ENCODE data around the gene OR51E2.

The OR51E2 gene

DNA sequence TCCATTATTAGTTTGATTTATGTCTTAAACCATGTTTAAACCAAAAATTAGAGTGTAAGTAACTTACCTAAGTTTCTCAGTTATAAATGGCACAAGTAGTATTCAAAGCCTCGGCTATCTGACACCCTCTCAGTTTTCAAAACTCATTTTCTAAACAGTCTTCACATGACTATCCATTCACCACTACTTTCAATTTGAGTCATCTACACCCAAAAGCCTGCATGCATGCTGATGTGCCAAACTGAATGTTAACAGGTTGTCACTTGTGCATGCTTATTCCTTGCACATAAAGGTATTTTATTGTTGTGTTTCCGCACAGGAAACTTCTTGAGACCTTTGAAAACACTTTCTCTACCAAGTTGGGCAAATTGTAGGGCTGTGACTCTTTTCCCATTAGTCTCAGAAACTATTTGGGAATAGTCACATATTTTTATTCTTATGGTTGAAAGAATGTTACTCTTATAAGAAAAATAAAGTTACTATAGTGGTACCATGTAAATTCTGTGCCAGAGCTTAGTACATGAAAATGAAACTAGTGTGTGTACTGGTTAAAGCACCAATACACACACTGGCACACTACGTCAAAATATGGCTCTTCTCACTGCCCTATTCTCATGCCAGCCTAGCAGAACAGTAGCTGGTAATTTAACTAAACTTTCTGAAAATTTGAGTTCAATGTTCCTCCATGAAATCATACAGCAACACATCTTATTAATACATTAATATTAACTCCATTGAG lies 2.2 kb upstream of the OR51E2 start:
- no peaks in the 10 kb centered on the region for H3K9me3 ChIP-seq (ENCODE audit: control insufficient read depth, low read length)
- H3K27me3 ChIP-seq (replicated peaks; ENCODE audit: control insufficient read depth, insufficient read depth, low read length, poor library complexity, severe bottlenecking) = no peaks in the 10 kb centered on the region
- H3K36me3 ChIP-seq (ENCODE audit: control insufficient read depth, insufficient read depth, low read length) = no peaks in the 10 kb centered on the region
- H3K27ac ChIP-seq (ENCODE audit: insufficient read depth, low read length, poor library complexity, severe bottlenecking) = no peak overlapping the region
- no peak for DNase-seq
- no peak overlapping the region for H3K4me3 ChIP-seq (ENCODE audit: insufficient read depth, low read depth, low read length, poor library complexity, severe bottlenecking)
- H3K4me1 ChIP-seq (ENCODE audit: control insufficient read depth, insufficient read depth, low read length, poor library complexity, severe bottlenecking) = no peaks in the 10 kb centered on the region

DNA sequence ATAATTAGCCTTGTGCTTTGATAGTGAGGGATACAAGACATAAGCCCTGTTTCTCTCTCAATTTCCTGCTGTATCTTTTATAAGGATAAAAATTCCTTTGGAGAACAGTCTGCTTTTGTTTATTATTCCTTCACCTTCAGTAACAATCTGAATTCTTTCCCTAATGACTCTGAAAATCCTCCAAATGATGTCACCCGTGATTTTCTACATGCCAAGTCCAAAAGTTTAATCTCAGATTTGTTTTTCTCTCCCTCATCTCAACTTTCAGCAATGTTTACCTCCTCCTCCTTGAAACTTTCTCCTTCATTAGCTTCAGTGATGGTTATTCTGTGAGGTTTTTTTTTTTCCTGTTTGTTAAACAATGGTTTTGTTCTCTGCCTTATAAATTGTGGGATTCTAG lies 2.2 kb downstream of the OR51E2 start:
- Histone ChIP-seq H3K27me3 (replicated peaks; ENCODE audit: control insufficient read depth, insufficient read depth, low read length, poor library complexity, severe bottlenecking) (no peaks in the 10 kb centered on the region), H3K4me1 (ENCODE audit: control insufficient read depth, insufficient read depth, low read length, poor library complexity, severe bottlenecking) (no peaks in the 10 kb centered on the region), H3K27ac (ENCODE audit: insufficient read depth, low read length, poor library complexity, severe bottlenecking) (no peak overlapping the region), H3K4me3 (ENCODE audit: insufficient read depth, low read depth, low read length, poor library complexity, severe bottlenecking) (no peak overlapping the region), H3K36me3 (ENCODE audit: control insufficient read depth, insufficient read depth, low read length) (no peaks in the 10 kb centered on the region), H3K9me3 (ENCODE audit: control insufficient read depth, low read length) (no peaks in the 10 kb centered on the region)
- no peak for DNase-seq

DNA sequence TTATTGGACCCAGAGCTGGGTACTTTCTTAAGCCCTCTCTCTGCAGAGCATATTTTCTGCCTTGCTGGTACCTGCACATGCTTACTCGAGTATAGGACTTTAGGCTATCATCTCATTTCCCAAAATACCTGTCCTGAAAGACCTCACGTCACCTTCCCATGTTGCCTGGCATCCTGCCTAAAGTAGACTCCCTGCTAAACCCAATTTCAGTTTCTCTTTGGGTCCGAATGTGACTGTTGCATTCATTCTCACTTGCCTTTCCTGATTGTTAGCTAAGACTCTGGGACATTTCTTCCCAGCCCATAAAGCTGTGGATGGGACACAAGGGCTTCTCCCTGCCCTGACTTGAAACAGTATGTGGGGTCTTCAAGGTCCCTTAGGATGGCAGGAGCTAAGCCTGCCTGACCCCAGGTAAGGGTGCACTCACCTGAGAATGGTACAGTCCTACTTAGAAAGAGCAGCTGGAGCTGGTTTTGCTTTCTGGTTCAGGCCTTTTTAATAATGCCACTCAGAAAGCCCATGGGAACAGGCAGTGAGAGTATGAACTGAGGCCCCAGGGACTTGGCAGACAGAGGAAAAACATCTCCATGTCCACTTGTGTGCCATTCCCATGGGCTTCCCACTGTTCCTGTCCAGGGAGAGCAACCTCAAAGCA lies 12.9 kb downstream of the OR51E2 start:
- no peaks in the 10 kb centered on the region for H3K9me3 ChIP-seq (ENCODE audit: control insufficient read depth, low read length)
- no peak overlapping the region for H3K4me3 ChIP-seq (ENCODE audit: insufficient read depth, low read depth, low read length, poor library complexity, severe bottlenecking)
- no peaks in the 10 kb centered on the region for H3K27me3 ChIP-seq (replicated peaks; ENCODE audit: control insufficient read depth, insufficient read depth, low read length, poor library complexity, severe bottlenecking)
- no peaks in the 10 kb centered on the region for H3K36me3 ChIP-seq (ENCODE audit: control insufficient read depth, insufficient read depth, low read length)
- no peak for DNase-seq
- H3K27ac ChIP-seq (ENCODE audit: insufficient read depth, low read length, poor library complexity, severe bottlenecking) = no peak overlapping the region
- no peaks in the 10 kb centered on the region for H3K4me1 ChIP-seq (ENCODE audit: control insufficient read depth, insufficient read depth, low read length, poor library complexity, severe bottlenecking)

DNA sequence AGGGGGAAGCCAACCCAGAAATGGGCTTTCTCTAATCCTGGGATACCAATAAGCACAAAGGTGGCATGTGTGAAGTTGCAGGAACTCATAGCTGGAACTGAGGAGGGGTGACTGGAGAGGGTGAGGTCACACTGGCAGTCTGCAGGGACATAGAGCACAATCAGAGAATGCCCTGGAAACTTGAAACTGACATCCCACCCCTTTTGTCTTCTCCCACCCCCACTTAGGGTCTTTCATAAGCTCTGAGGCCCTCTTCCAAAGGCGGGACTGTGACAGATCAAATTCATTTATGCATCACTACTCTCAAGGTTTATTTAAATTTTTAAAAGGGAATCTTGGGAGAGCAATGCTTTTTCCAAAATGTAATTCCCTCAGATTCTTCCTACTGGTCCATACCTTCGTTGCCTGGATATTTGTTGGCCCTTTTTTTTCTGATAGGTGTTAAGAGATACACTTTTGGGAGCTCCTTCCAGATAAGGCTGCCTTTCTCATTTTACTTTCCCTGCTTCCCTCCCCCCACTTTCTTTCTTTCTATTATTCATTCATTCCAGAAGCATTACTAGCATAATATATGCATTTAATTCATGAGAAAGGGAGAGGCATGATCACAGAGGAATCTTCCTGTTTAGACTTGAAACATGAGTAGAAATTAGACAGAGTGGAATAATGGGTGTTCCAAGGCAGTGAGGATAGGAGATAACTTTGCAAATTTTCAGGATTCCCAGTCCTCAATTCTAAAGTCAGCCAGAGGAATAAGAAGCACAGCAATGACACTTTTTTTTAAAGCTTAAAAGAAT lies 14.8 kb downstream of the OR51E2 start:
- H3K27me3 ChIP-seq (replicated peaks; ENCODE audit: control insufficient read depth, insufficient read depth, low read length, poor library complexity, severe bottlenecking) = no peaks in the 10 kb centered on the region
- H3K36me3 ChIP-seq (ENCODE audit: control insufficient read depth, insufficient read depth, low read length) = no peaks in the 10 kb centered on the region
- DNase-seq = no peak
- H3K9me3 ChIP-seq (ENCODE audit: control insufficient read depth, low read length) = no peaks in the 10 kb centered on the region
- no peak overlapping the region for H3K4me3 ChIP-seq (ENCODE audit: insufficient read depth, low read depth, low read length, poor library complexity, severe bottlenecking)
- H3K27ac ChIP-seq (ENCODE audit: insufficient read depth, low read length, poor library complexity, severe bottlenecking) = no peak overlapping the region
- H3K4me1 ChIP-seq (ENCODE audit: control insufficient read depth, insufficient read depth, low read length, poor library complexity, severe bottlenecking) = no peaks in the 10 kb centered on the region

DNA sequence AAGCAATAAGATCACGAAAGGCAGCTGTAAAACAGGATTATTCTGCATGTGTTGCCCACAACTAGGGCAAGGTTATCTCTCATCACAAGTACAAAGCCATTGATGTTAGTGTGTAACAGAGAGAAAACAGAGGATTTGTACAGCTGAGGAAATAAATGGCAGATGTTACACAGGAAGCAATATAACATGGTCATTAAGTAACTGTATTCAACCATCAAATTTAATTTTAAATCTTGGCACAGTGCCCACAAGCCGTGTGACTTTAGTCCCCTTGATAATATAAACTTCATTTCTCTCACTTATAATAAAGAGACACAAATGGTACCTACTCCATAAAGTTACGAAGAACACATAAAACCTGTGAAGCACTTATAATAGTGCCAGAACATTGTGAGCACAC lies 17.3 kb downstream of the OR51E2 start:
- DNase-seq = no peak
- Histone ChIP-seq H3K36me3 (ENCODE audit: control insufficient read depth, insufficient read depth, low read length) (no peaks in the 10 kb centered on the region), H3K4me3 (ENCODE audit: insufficient read depth, low read depth, low read length, poor library complexity, severe bottlenecking) (no peak overlapping the region), H3K4me1 (ENCODE audit: control insufficient read depth, insufficient read depth, low read length, poor library complexity, severe bottlenecking) (no peaks in the 10 kb centered on the region), H3K9me3 (ENCODE audit: control insufficient read depth, low read length) (no peaks in the 10 kb centered on the region), H3K27me3 (replicated peaks; ENCODE audit: control insufficient read depth, insufficient read depth, low read length, poor library complexity, severe bottlenecking) (no peaks in the 10 kb centered on the region), H3K27ac (ENCODE audit: insufficient read depth, low read length, poor library complexity, severe bottlenecking) (no peak overlapping the region)

DNA sequence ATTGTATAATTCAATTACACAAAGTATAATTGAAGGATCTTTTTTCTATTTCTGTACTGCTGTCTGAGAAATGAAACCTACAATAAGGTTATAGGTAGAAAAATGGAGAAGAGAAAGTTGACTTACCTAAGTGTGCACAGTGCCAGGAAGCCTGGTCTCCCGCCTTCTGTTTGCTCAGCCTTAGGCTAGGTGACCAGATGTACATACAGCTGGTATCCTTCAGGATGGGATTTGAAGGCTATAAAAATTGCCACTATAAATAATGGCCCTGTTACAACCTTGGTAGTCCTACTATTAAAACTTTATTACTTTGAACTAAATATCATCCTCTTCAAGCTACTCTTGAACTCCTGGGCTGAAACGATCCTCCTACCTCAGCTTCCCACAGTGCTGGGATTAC lies 19.7 kb downstream of the OR51E2 start:
- Histone ChIP-seq H3K4me3 (ENCODE audit: insufficient read depth, low read depth, low read length, poor library complexity, severe bottlenecking) (no peak overlapping the region), H3K9me3 (ENCODE audit: control insufficient read depth, low read length) (no peaks in the 10 kb centered on the region), H3K4me1 (ENCODE audit: control insufficient read depth, insufficient read depth, low read length, poor library complexity, severe bottlenecking) (no peaks in the 10 kb centered on the region), H3K27me3 (replicated peaks; ENCODE audit: control insufficient read depth, insufficient read depth, low read length, poor library complexity, severe bottlenecking) (no peaks in the 10 kb centered on the region), H3K36me3 (ENCODE audit: control insufficient read depth, insufficient read depth, low read length) (no peaks in the 10 kb centered on the region), H3K27ac (ENCODE audit: insufficient read depth, low read length, poor library complexity, severe bottlenecking) (no peak overlapping the region)
- no peak for DNase-seq

DNA sequence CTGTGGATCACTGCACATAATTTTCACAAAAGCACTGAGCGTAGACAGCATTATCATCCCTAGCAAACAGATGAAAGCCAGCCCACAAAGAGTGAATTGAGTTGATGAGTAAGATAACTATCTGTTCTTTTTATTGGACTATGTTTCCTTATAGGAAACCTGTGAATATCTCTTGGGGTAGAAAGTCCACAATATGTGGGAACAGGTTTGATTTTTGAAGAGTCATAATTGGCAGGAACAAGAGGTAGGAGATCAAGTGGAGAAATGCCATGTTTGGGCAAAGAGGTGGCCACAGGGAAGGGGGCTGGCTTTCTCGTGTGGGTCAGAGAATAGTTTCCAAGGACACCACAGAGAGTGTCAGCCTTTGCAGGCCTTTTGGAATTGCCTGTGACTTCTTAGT lies 23.9 kb downstream of the OR51E2 start:
- Histone ChIP-seq H3K4me3 (ENCODE audit: insufficient read depth, low read depth, low read length, poor library complexity, severe bottlenecking) (no peak overlapping the region), H3K36me3 (ENCODE audit: control insufficient read depth, insufficient read depth, low read length) (no peaks in the 10 kb centered on the region), H3K4me1 (ENCODE audit: control insufficient read depth, insufficient read depth, low read length, poor library complexity, severe bottlenecking) (no peaks in the 10 kb centered on the region), H3K27ac (ENCODE audit: insufficient read depth, low read length, poor library complexity, severe bottlenecking) (no peak overlapping the region), H3K27me3 (replicated peaks; ENCODE audit: control insufficient read depth, insufficient read depth, low read length, poor library complexity, severe bottlenecking) (no peaks in the 10 kb centered on the region), H3K9me3 (ENCODE audit: control insufficient read depth, low read length) (no peaks in the 10 kb centered on the region)
- no peak for DNase-seq

DNA sequence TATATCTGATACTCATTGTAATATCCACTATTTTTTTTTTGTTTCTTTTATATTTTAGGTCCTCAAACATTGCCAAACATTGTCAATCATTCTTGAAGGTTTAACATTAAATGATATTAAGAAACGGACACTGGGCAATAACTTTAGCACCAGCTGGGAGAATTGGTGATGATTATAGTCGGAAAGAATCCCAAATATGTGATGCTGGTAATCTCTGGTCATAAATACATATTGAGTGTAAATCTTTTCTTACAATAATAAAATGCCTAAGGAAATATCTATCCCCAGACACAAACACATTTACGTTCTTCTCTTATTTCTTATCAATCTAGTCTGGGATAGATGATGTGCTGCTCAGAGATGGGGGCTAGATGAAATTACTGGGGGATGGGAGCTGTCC lies 25.2 kb downstream of the OR51E2 start:
- Histone ChIP-seq H3K4me3 (ENCODE audit: insufficient read depth, low read depth, low read length, poor library complexity, severe bottlenecking) (no peak overlapping the region), H3K27ac (ENCODE audit: insufficient read depth, low read length, poor library complexity, severe bottlenecking) (no peak overlapping the region), H3K9me3 (ENCODE audit: control insufficient read depth, low read length) (no peaks in the 10 kb centered on the region), H3K4me1 (ENCODE audit: control insufficient read depth, insufficient read depth, low read length, poor library complexity, severe bottlenecking) (no peaks in the 10 kb centered on the region), H3K27me3 (replicated peaks; ENCODE audit: control insufficient read depth, insufficient read depth, low read length, poor library complexity, severe bottlenecking) (no peaks in the 10 kb centered on the region), H3K36me3 (ENCODE audit: control insufficient read depth, insufficient read depth, low read length) (no peaks in the 10 kb centered on the region)
- no peak for DNase-seq

DNA sequence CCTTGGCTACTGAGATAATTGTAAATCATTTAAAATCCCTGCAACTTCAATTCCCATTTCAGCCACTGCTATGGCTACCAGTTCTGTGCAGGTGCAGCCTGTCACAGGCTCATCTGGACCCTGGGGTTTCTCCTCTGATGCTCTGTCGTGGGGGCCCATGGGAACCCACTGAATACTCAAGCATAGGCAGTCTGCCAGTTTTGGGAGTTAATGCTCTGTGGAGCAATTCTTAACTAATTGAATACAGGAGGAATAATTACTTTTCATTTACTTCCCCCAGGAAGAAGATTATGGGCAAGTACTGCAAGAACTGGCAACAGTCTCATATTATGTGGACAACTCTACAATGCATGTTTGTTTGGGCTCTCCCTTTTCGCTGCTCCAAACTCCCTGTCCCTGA lies 25.9 kb downstream of the OR51E2 start:
- DNase-seq = no peak
- no peak overlapping the region for H3K4me3 ChIP-seq (ENCODE audit: insufficient read depth, low read depth, low read length, poor library complexity, severe bottlenecking)
- no peaks in the 10 kb centered on the region for H3K9me3 ChIP-seq (ENCODE audit: control insufficient read depth, low read length)
- no peak overlapping the region for H3K27ac ChIP-seq (ENCODE audit: insufficient read depth, low read length, poor library complexity, severe bottlenecking)
- no peaks in the 10 kb centered on the region for H3K27me3 ChIP-seq (replicated peaks; ENCODE audit: control insufficient read depth, insufficient read depth, low read length, poor library complexity, severe bottlenecking)
- no peaks in the 10 kb centered on the region for H3K4me1 ChIP-seq (ENCODE audit: control insufficient read depth, insufficient read depth, low read length, poor library complexity, severe bottlenecking)
- no peaks in the 10 kb centered on the region for H3K36me3 ChIP-seq (ENCODE audit: control insufficient read depth, insufficient read depth, low read length)

DNA sequence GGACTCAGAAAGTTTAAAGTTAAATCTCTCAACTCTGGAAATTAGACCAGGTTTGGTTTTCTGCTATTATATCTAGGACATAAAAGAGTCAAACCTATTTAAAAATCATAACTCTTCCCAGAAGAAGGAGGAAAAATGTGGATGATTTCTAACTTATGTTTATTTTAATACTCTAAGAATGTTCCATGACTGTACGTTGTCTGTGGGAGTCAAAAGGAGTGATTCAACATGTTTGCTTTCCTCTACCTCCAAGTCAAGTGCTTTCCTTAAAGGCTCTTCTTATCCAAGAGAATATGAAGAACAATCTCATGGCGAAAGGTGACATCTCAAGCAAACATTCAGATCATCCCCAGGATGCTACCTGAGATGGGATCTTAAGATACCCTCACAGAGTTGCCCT lies 32.2 kb downstream of the OR51E2 start:
- no peaks in the 10 kb centered on the region for H3K27me3 ChIP-seq (replicated peaks; ENCODE audit: control insufficient read depth, insufficient read depth, low read length, poor library complexity, severe bottlenecking)
- H3K4me3 ChIP-seq (ENCODE audit: insufficient read depth, low read depth, low read length, poor library complexity, severe bottlenecking) = no peak overlapping the region
- H3K27ac ChIP-seq (ENCODE audit: insufficient read depth, low read length, poor library complexity, severe bottlenecking) = no peak overlapping the region
- no peaks in the 10 kb centered on the region for H3K9me3 ChIP-seq (ENCODE audit: control insufficient read depth, low read length)
- no peaks in the 10 kb centered on the region for H3K36me3 ChIP-seq (ENCODE audit: control insufficient read depth, insufficient read depth, low read length)
- no peak for DNase-seq
- no peaks in the 10 kb centered on the region for H3K4me1 ChIP-seq (ENCODE audit: control insufficient read depth, insufficient read depth, low read length, poor library complexity, severe bottlenecking)
